Measurements from ENCODE around the gene MYO1A.
"Not testable (repeated sequence)": the region's sequence is repeated elsewhere in the genome, so short reads cannot be mapped to it uniquely, and the experiment has no call there.

The MYO1A gene

GRCh38 chr12:57069523-57069922, 19.6 kb upstream of the MYO1A start:
- Mint-ChIP-seq H3K9me3 (no peaks in the 10 kb centered on the region), H3K27me3 (no peaks in the 10 kb centered on the region), H3K27ac (peak overlapping the region; percentile 84), H3K36me3 (peaks cover 33% of the 10 kb centered on the region), H3K4me3 (no peak overlapping the region), H3K4me1 (peaks cover 37% of the 10 kb centered on the region)
- peak; percentile 93 for ATAC-seq

GRCh38 chr12:57066245-57066644, 16.3 kb upstream of the MYO1A start:
- no peak for ATAC-seq
- peaks cover 26% of the 10 kb centered on the region for H3K36me3 Mint-ChIP-seq

GRCh38 chr12:57063991-57064685, 14.2 kb upstream of the MYO1A start:
- ATAC-seq: peak; percentile 88
- H3K36me3 Mint-ChIP-seq: peaks cover 22% of the 10 kb centered on the region
- no peaks in the 10 kb centered on the region for H3K9me3 Mint-ChIP-seq
- H3K4me3 Mint-ChIP-seq: peak overlapping the region; percentile 75
- no peaks in the 10 kb centered on the region for H3K27me3 Mint-ChIP-seq
- peak overlapping the region; percentile 90 for H3K27ac Mint-ChIP-seq
- H3K4me1 Mint-ChIP-seq: peaks cover 16% of the 10 kb centered on the region

More at GRCh38 chr12:57066245-57066644, 16.3 kb upstream of the MYO1A start:
- no peaks in the 10 kb centered on the region for H3K9me3 Mint-ChIP-seq
- no peak overlapping the region for H3K4me3 Mint-ChIP-seq
- no peaks in the 10 kb centered on the region for H3K27me3 Mint-ChIP-seq
- peaks cover 29% of the 10 kb centered on the region for H3K4me1 Mint-ChIP-seq
- H3K27ac Mint-ChIP-seq: peak overlapping the region; percentile 57

GRCh38 chr12:57058454-57058853, 8.5 kb upstream of the MYO1A start:
- H3K36me3 Mint-ChIP-seq: peaks cover 29% of the 10 kb centered on the region
- H3K9me3 Mint-ChIP-seq: no peaks in the 10 kb centered on the region
- no peak overlapping the region for H3K4me3 Mint-ChIP-seq
- no peaks in the 10 kb centered on the region for H3K27me3 Mint-ChIP-seq
- H3K4me1 Mint-ChIP-seq: peaks cover 24% of the 10 kb centered on the region
- peak overlapping the region; percentile 33 for H3K27ac Mint-ChIP-seq
- peak; percentile 77 for ATAC-seq

- no peak for ATAC-seq
- Mint-ChIP-seq H3K4me3 (no peak overlapping the region), H3K4me1 (peaks cover 24% of the 10 kb centered on the region), H3K27me3 (no peaks in the 10 kb centered on the region), H3K27ac (peak overlapping the region; percentile 53), H3K36me3 (peaks cover 29% of the 10 kb centered on the region), H3K9me3 (no peaks in the 10 kb centered on the region)
Observed at GRCh38 chr12:57057067-57057751, 7.3 kb upstream of the MYO1A start.

GRCh38 chr12:57055824-57056223, 5.9 kb upstream of the MYO1A start:
- Mint-ChIP-seq H3K9me3 (no peaks in the 10 kb centered on the region), H3K36me3 (peaks cover 29% of the 10 kb centered on the region), H3K27ac (no peak overlapping the region), H3K4me3 (no peak overlapping the region), H3K27me3 (no peaks in the 10 kb centered on the region), H3K4me1 (peaks cover 24% of the 10 kb centered on the region)
- no peak for ATAC-seq

- H3K27me3 Mint-ChIP-seq, H3K9me3 Mint-ChIP-seq, H3K4me3 Mint-ChIP-seq, H3K27ac Mint-ChIP-seq, ATAC-seq: not testable (repeated sequence)
- Mint-ChIP-seq H3K4me1 (peaks cover 22% of the 10 kb centered on the region), H3K36me3 (peaks cover 24% of the 10 kb centered on the region)
Observed at GRCh38 chr12:57053901-57054300, 4.0 kb upstream of the MYO1A start.

GRCh38 chr12:57053146-57053545, 3.2 kb upstream of the MYO1A start:
- Mint-ChIP-seq H3K4me1 (peaks cover 15% of the 10 kb centered on the region), H3K36me3 (peaks cover 17% of the 10 kb centered on the region)
- not testable (repeated sequence) for H3K27ac Mint-ChIP-seq, ATAC-seq, H3K4me3 Mint-ChIP-seq, H3K27me3 Mint-ChIP-seq, H3K9me3 Mint-ChIP-seq

- H3K36me3 Mint-ChIP-seq: peaks cover 5% of the 10 kb centered on the region
- H3K27me3 Mint-ChIP-seq: no peaks in the 10 kb centered on the region
- no peak for ATAC-seq
- no peak overlapping the region for H3K27ac Mint-ChIP-seq
- H3K9me3 Mint-ChIP-seq: no peaks in the 10 kb centered on the region
- H3K4me3 Mint-ChIP-seq: no peak overlapping the region
- peaks cover 20% of the 10 kb centered on the region for H3K4me1 Mint-ChIP-seq
Observed at GRCh38 chr12:57051011-57051410, 1.1 kb upstream of the MYO1A start.

- H3K4me1 Mint-ChIP-seq: peaks cover 29% of the 10 kb centered on the region
Observed at GRCh38 chr12:57049119-57049446, 846 bp downstream of the MYO1A start.

GRCh38 chr12:57048423-57049118, 1.4 kb downstream of the MYO1A start:
- peaks cover 29% of the 10 kb centered on the region for H3K4me1 Mint-ChIP-seq
- H3K27me3 Mint-ChIP-seq: no peaks in the 10 kb centered on the region

More at GRCh38 chr12:57049119-57049446, 846 bp downstream of the MYO1A start:
- no peaks in the 10 kb centered on the region for H3K9me3 Mint-ChIP-seq
- H3K27me3 Mint-ChIP-seq: no peaks in the 10 kb centered on the region
- H3K27ac Mint-ChIP-seq: peak overlapping the region; percentile 52
- H3K36me3 Mint-ChIP-seq: peaks cover 3% of the 10 kb centered on the region
- H3K4me3 Mint-ChIP-seq: no peak overlapping the region
- ATAC-seq: no peak

GRCh38 chr12:57047981-57048380, 1.9 kb downstream of the MYO1A start:
- H3K4me3 Mint-ChIP-seq: no peak overlapping the region
- H3K36me3 Mint-ChIP-seq: no peaks in the 10 kb centered on the region
- no peak for ATAC-seq
- H3K27me3 Mint-ChIP-seq: no peaks in the 10 kb centered on the region
- peak overlapping the region; percentile 87 for H3K27ac Mint-ChIP-seq
- peaks cover 29% of the 10 kb centered on the region for H3K4me1 Mint-ChIP-seq
- H3K9me3 Mint-ChIP-seq: no peaks in the 10 kb centered on the region

More at GRCh38 chr12:57048423-57049118, 1.4 kb downstream of the MYO1A start:
- Mint-ChIP-seq H3K36me3 (no peaks in the 10 kb centered on the region), H3K9me3 (no peaks in the 10 kb centered on the region), H3K27ac (peak overlapping the region; percentile 52), H3K4me3 (no peak overlapping the region)
- no peak for ATAC-seq

- Mint-ChIP-seq H3K27ac (peak overlapping the region; percentile 87), H3K4me3 (peak overlapping the region; percentile 44), H3K9me3 (no peaks in the 10 kb centered on the region), H3K27me3 (no peaks in the 10 kb centered on the region), H3K4me1 (peaks cover 29% of the 10 kb centered on the region), H3K36me3 (no peaks in the 10 kb centered on the region)
- peak; percentile 89 for ATAC-seq
Observed at GRCh38 chr12:57046947-57047890, 2.7 kb downstream of the MYO1A start.

- Mint-ChIP-seq H3K27me3 (no peaks in the 10 kb centered on the region), H3K36me3 (no peaks in the 10 kb centered on the region), H3K27ac (peak overlapping the region; percentile 87), H3K4me3 (no peak overlapping the region), H3K9me3 (no peaks in the 10 kb centered on the region), H3K4me1 (peaks cover 29% of the 10 kb centered on the region)
- ATAC-seq: no peak
Observed at GRCh38 chr12:57046086-57046791, 3.7 kb downstream of the MYO1A start.
